ENCODE measurements around the gene GOLGA8M.
"Not testable (repeated sequence)": the region's sequence is repeated elsewhere in the genome, so short reads cannot be mapped to it uniquely, and the experiment has no call there.

GRCh38 chr15:28738590-28739292 lies 26.5 kb upstream of the GOLGA8M start:
- not testable (repeated sequence) for TF ChIP-seq JUN (IDR thresholded peaks at IDR 0.05; ENCODE audit: low read depth, low read length); GTF2F1 (IDR thresholded peaks at IDR 0.05; ENCODE audit: borderline replicate concordance, low read depth, low read length); SP1 (IDR thresholded peaks at IDR 0.05; ENCODE audit: low read depth, low read length); YY1 (IDR thresholded peaks at IDR 0.05; ENCODE audit: low read depth, low read length); CTCF (IDR thresholded peaks at IDR 0.05; ENCODE audit: control extremely low read depth in 1 of 3, insufficient read depth in 1 of 3, low read depth in 1 of 3, low read length in 3 of 3); KDM1A (IDR thresholded peaks at IDR 0.05; ENCODE audit: borderline replicate concordance, low read length)

All from H1 (cell line).